ENCODE results near the gene ANTKMT.

The ANTKMT gene

DNA sequence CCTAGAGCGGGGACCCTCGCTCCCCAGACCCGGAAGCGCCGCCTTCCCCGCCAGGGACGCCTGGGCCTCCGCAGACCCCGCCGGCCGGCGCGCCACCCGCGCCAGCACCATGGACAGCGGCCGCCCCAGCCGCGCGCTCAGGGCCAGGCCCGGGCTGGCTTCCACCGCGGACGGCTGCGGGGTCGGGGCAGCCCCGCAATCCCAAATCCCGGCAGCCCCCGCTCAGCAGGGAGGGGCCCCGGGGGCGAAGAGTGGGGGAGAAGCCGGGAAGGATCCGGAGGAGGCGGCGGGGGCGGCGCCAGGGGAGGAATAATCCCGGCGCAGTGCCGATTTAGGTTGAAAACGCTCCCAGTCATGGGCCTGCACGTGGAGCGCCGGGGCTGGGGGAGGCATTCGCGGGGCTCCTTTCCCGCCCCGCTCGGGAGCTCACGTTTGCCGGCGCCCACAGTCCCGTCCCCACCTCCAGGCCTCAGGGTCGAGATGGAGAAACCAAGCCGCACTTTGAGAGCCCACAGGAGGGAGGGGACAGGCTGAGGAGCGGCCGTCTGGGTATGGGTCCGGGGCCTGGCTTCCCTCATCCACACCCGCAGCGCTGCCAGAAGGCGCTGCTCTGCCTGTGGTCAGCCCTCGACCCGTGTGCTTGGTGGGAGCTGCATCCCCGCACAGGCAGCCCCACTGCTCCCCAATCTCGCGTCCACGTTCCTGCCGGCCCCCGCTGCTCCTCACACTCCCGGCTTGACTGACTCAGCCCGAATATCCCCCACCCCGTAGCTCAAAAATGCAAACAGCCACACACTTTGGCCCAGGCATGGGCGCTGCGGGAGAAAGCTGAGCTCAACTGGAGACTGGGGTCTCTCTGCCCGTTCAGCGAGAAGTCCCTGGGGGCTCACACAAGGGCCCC is 20.0 kb upstream of the ANTKMT start:
- DNase-seq, result peak; percentile 21

DNA sequence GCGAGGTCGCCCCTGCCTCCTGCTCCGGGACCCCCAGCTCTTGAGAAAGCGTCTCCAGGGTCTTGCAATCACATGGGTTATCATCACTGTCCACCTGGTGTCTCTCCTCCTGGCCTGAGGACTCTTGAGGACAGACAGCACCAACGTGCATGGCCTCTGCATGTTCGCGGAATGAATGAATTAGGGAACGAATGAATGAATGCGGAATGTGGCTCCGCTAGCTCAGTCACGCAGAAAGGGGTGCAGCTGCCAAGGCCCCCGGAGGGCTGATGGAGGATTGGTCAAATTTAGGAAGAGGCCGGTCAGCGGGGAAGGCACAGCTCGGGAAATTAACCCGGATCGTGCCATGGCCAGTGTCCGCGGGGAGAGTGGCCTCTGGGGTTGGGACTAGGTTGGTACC is 18.6 kb upstream of the ANTKMT start:
- DNase-seq, result no peak

DNA sequence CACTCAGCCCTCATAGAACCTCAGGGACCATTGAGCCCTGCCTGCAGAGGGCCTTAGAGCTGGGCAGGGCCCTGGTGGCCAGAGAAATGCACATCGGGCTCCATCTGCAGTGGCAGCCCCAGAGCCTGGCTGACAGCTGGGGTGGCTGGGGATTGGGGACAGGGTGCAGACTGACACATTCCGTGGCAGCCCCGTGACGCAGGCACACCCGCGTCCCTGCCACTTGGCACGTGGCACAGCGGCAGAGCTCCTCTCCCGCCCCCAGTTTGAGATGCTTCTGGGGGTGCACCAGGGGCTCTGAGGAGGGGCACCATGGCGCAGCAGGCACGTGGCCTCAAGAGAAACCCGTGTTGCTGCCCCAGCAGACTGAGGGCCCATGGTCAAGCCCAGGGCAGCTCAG is 17.5 kb upstream of the ANTKMT start:
- no peak for DNase-seq

DNA sequence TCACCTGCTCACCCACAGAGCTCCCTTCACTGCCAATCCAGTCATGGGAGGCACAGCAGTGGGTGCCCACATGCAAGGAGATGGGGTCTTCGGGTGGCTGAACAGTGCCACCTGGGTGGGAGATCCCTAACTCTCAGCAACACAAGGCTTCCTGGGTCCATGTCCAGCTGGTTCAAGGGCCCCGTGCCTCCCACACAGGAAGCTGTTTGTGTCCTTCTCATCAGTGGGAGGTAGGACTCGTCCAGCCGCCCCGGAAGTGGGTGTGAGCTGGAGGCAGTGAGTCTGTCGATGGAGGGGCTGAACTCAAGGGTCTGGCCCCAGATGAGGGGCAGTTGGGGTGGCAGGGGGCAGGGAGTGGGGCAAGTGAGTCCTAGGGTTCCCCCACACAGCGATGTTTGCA is 16.9 kb upstream of the ANTKMT start:
- no peak for DNase-seq

DNA sequence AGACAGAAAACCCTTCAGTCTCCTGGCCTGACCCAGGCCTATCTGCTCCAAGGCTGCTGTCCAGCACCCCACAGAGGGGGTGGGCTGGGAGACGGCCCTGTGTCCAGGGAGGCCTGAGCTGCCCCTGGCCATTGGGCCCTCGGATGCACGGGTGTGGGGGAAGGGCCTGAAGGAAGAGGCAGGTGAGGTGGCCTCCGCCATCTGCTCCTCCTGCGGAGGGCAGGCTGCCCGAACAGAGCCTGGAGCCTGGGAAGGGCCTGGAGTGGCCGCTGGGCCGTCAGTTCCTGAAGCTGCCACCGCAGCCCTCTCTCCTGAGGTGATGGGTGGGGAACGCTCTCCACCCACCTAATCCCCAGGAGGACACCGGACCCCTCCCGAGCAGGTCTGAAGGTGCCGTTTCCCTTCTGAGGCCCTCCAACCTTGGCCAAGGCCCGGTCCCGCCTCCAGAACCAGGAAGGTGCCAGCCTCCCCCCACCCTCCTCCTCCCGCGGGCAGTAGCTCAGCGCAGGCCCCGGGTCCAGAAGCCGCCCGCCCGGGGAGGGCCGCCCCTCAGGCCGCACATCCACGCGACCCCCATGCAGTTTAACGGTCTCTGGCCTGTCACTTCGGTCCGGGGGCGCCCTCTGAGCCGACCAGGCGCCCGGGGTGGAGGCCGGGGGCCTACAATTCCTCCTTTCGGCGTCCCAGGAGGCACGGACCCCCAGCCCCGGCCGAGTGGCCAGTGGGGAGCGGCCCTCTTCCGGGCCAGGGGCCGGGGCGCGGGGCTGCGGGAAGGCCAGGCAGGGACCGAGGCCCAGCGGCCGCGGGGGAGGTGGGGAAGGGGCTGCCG is 16.2 kb upstream of the ANTKMT start:
- DNase-seq, result no peak

DNA sequence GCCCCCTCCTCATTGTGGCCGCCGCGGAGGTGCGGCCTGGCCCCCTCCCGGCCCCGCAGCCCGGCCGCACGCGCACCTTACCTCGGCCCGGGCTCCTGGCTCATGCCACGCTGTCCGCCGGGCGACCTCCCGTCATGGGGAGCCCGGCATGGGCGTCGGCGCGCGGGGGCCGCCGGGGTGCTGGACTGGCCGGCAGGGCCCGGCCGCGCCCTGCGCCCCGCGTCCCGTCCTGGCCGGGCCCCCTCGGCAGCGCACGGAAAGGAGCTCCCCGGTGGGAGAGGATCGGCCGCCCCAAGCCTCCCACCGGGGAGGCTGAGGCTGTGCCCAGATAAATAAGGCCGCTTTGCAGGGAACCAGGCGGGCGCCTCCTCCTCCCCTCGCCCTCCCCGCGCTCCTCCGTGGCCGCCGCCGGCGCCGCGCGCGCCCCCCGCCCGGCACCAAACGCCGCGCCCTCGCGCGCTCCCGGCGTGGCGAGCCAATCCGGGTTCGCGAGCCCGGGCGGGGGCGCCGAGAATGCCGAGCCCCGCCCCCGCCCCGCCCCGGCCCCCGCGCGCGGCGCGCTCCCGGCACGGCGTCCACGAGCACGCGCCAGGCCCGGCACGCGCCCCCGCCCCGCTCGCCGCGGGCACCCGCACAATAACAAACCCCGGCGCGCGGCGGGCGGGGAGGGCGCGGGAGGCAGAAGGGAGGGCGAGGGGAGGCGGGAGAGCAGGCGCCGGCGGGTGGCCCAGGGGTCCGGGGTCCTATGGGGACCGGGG is 15.3 kb upstream of the ANTKMT start, which contains the start of gene FBXL16:
TSS of gene FBXL16 (minus strand) at position 371 of the 758 bp plus-strand sequence. CDS start 8,396 bp downstream, outside the sequence.
- no peak for DNase-seq

DNA sequence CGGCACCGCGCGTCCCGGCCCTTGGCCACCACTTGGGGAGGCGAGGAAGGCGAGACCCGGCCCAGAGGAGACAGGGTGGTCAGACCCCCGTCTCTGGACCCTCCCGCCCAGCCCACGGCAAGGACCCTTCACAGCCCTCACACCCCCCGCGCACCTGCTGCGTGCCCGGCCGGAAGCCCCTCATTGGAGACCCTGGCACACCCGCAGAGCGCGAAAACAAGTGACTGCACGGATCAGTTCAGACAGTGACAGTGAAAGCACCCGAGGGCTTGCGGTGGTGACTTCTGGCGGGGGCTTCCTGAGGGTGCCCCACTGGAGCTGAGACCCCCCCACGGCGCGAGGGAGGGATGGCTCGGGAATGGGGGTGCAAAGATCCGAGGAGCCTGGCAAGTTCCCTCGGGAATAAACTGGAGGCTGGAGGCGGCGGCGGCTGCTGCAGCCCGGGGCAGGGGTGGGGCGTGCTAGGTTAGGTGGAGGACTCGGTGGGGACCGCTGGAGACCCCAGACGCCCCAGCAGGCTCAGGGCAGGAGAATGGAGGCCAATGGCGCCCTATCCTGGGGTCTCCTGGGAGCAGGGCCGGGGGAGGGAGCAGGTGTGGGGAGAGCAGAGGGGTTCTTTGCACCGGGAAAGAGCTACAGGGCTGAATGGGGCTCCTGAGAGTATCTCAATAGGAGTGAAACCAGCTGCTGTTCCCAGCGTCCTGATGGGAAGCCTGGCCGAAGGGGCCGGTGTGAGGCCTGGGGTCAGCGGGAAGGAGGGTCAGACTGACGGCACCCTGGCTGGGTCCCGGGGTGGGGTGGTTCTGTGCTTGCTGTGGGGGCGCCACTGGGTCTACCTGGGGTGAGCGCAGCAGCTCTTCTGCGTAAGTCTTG is 14.5 kb upstream of the ANTKMT start:
- no peak for DNase-seq

DNA sequence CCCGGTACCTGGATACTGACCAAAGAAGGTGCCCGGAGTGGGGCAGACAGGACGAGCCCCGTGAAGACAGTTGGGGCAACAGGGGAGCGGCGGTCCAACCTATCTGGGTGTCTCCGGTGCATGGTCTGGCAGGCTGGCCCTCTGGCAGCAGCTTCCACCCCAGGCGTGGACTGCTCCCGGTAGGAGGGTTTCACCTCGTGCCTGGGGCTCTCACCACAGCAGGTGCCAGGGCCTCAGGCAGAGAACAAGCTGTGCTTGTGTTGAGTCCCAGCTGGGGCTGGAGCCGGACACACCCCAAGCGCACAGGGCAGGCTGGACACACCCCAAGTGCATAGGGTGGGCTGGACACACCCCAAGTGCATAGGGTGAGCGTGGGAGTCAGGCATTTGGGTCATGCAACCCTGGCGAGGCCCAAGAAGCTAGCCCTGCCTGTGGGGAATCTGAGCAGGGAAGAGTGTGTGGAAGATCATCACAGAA is 13.8 kb upstream of the ANTKMT start:
- DNase-seq, result no peak

DNA sequence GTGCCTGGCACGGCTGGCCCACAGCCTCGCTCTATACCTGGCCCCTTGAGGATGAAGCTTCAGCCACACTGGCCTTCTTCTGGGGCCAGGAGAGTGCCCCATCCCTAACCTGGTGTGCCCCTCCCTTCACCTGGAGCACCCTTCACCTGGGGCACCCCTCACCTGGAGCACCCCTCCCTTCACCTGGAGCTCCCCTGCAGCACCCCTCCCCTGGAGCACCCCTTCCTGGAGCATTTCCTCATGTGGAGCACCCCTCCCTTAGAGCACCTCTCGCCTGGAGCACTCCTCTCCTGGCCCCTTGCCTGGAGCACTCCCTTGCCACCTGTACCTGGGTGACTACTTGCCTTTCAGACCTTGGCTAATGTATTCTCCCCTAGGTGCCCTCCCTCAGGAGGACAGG is 12.9 kb upstream of the ANTKMT start:
- DNase-seq, result no peak

DNA sequence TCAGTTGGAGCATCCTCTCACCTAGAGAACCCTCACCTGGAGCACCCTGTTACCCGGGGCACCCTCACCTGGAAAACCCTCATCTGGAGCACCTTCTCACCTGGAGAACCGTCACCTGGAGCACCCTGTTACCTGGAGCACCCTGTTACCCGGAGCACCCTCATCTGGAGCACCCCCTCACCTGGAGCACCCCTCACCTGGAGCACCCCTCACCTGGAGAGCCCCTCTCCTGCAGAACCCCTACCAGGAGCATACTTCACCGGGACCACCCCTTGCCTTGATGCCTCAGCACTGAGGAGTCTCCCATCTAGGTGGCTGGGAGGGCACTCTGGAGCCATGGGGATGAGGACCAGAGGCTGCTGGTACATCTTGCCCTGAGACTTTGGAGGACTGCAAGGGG is 12.0 kb upstream of the ANTKMT start:
- DNase-seq, result no peak

DNA sequence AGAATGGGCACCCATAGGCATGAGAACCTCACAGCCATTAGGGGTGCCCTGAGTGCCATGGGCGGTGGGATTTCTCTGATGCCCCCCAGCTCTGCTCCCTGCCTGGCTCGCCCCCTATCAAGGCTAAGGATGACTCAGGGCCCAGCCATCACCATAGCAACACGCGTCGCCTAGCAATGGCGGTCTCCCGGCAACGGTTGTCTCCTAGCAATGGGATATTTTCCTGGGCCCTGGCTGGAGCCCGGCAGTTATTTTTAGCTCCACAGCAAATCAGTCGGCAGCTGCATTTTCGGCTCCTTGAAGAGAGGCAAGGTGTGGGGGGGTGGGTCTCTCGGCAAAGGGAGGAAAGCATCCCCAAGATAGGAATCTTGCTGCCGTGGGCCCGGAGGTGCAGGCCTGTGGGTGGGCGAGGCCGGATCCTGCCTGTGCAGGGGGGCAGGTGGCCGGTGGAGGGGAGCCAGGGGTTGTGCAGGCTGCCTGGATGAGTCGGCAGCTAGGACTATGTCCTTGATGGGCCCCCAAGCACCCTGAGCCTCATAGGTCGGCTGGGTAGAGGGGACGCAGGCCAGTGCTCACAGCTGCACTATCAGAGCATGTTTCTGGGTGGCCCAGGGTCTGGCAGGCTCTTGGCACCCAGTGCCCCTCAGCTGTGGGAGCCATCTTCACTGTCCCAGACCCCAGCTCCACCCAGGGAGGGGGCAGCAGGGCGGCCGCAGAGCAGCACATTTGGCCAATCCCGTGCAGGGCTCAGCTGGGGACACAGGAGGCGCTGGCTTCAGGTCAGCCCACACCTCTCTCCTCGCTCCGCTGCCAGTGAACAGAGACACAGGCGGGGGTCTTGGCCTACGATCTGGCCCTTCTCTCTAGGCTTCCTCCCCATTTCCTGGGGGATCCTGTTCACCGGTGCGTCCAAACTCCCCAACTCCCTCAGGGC is 11.1 kb upstream of the ANTKMT start:
- peak; percentile 80 for DNase-seq

DNA sequence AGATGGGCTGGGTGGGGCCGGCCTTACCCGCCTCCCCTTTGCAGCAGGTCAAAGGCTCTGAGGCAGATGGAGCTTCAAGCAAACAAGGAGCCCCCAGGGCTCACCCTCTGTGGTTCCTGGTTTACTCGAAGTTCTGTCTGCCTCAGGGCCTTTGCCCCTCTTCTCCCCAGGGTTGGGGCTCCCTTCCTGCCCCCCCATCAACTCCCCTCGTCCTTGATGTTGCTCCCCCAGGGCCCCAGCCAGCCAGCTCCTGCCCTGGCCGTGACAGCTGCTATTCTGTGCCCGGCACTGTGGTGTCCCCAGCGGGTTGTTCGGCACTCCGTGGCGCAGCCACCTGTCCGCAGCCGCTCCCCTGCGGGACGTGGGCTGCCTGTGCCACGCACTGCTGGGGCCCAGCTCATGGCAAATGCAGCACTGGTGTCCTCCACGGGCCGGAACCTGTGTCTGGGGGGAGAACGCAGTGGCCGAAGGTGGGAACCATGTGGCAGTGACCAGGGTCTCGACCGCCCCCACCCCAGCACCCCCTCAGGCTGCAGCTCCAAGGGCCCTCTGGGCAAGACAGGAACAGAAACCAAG is 10.4 kb upstream of the ANTKMT start:
- DNase-seq, result no peak

DNA sequence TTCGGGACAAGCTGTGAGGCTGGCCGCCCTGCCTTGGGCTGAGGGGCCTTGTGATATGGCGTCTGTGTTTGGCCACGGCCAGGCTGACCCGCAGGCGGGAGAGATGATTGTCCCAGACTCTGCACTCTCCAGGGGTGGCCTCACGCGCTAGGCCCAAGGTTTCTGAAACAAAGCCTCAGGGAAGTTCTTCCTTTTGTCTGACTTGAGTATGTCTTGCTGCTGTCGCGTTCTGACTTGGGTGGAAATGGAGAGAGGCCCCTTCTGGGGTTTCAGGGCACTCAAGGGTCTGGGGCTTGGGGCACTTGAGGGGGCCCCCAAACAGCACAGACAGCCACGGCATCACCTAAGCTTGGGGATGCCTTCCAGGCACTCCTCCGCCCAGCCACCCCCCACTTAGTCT is 9.9 kb upstream of the ANTKMT start:
- no peak for DNase-seq

DNA sequence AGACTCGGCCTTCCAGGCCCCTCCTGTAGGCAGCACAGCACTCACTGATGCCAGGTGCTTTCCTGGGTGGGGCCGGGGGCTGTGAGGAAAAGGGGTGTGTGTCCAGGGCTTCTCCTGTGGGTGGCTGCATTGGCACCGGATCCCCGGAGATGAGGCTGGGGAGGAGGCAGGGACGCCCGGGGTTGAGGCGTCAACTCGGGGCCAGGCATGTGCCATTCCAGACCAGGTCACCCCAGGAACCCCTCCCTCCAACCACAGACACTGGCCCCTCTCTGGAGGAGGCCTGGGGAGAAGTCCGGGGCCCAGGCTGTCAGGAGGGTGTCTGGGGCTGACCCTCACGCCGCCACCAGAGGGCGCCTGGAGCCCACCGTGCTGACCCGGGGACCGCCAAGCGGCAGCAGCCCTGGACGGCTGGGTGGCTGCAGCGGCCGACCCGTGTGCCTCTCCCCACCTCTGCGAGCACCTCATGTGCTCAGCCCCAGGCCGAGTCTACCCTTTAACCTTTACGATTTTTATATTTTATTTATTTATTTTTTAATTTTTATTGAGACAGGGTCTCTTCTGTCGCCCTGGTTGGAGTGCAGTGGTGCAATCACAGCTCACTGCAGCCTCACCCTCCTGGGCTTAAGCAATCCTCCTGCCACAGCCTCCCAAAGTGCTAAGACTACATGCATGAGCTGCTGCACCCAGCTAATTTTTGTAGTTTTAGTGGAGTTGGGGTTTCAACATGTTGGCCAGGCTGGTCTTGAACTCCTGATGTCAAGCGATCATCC is 9.2 kb upstream of the ANTKMT start:
- peak; percentile 64 for DNase-seq

DNA sequence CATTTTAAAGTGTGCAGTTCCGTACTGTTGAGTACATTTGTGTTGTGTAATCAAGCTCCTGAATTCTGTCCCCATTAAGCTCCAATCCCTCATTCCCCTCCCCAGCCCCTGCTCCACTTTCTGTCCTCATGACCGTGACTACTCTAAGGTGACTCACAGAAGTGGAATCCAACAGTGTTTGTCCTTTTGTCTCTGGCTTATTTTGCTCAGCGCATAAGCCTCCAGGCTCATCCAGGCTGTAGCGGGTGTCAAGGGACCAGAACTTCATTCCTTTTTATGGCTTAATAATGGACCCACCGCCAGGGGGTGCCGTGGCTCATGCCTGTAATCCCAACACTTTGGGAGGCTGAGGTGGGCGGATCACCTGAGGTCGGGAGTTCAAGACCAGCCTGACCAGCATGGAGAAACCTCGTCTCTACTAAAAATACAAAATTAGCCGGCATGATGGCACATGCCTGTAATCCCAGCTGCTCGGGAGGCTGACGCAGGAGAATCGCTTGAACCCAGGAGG is 8.2 kb upstream of the ANTKMT start:
- DNase-seq, result peak; percentile 95

DNA sequence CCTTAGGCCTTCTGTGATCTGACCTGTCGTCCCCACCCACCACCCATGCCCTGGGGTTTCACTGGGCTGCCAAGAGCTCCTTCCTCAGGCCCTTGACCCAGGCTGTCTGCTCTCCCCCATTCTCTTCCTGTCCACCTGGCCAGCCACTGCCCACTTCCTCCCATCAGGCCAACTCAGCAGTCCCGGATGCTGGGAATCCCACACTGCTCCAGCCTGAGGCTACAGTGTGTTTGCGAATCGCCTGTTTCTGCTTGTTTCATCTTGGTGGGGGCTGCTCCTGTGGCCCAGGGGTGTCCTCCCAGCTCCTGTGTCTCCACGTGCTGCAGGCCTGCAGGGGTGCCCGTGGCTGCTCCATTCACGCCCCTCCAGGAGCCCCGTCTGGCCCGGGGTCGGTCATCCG is 6.9 kb upstream of the ANTKMT start:
- DNase-seq, result no peak

DNA sequence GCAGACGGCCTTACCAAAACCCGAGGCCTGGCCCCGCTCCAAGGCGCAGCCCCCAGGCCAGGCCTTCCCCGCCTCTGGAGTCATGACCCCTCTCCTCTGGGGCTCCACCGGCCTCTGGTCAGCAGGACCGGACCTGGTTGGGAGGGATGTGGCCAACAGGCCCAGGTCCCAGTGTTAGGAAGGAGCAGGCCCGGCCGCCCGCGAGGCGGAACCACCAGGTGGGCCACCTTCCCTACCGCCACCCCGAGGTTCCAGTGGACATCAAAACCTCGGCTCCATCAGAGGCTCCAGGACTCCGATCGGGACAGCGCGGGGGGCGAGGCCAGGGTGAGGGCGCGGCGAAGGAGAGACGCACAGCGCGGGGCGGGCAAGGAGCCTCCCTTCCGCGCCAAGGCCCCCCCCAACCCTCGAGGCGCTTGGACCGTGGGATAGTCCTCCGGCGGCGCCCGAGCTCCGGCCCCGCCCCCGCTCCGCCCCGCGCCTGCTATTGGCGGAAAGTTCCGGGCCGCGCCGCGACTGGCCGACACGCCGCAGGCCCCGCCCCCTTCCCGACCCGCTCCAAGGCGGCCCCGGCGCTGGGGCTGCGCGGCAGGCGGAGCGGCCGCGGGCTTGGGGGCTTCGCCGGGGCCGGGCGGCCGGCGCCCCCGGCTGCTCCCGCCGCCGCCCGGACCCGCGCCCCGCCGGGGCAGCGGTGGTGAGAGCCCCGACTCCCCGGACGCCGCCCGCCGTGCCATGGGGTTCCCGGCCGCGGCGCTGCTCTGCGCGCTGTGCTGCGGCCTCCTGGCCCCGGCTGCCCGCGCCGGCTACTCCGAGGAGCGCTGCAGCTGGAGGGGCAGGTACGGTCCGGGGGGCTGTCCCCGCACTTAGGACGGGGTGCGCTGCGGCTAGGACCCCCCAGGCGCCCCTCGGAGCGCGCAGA is 6.1 kb upstream of the ANTKMT start, which contains the start of gene METRN:
TSS of gene METRN (plus strand) at position 561 of the 919 bp plus-strand sequence. CDS start at position 733, 172 bp downstream.
- DNase-seq, result peak; percentile 88
